Medulla oblongata (tissue), 1 donor: ENCODE data around the gene SELENOP.

ENCODE experiments used
- DNase-seq: peaks from one replicate; pipeline ENCODE4 v3.0.0-alpha.2; 2015; ENCODE audit errors: extremely low spot score

The SELENOP gene

GRCh38 chr5:42798284-42799240, 13.1 kb downstream of the SELENOP start:
- DNase-seq = no peak

GRCh38 chr5:42791151-42791550, 20.5 kb downstream of the SELENOP start:
- no peak for DNase-seq

- no peak for DNase-seq
Measured at GRCh38 chr5:42787845-42788244, 23.8 kb downstream of the SELENOP start.

GRCh38 chr5:42787073-42787472, 24.6 kb downstream of the SELENOP start:
- no peak for DNase-seq

- DNase-seq = no peak
Measured at GRCh38 chr5:42785756-42786155, 25.9 kb downstream of the SELENOP start.

GRCh38 chr5:42784132-42784531, 27.6 kb downstream of the SELENOP start:
- no peak for DNase-seq

GRCh38 chr5:42781584-42781983, 30.1 kb downstream of the SELENOP start:
- no peak for DNase-seq

GRCh38 chr5:42779083-42779482, 32.6 kb downstream of the SELENOP start:
- DNase-seq = no peak

- no peak for DNase-seq
Measured at GRCh38 chr5:42772265-42772993, 39.3 kb downstream of the SELENOP start.

GRCh38 chr5:42770003-42770402, 41.7 kb downstream of the SELENOP start:
- DNase-seq = no peak

GRCh38 chr5:42768106-42768504, 43.6 kb downstream of the SELENOP start:
- no peak for DNase-seq

GRCh38 chr5:42767491-42768105, 44.1 kb downstream of the SELENOP start:
- peak; percentile 66 for DNase-seq

- DNase-seq = no peak
Measured at GRCh38 chr5:42761791-42762190, 49.9 kb downstream of the SELENOP start.

- no peak for DNase-seq
Measured at GRCh38 chr5:42760426-42760825, 51.3 kb downstream of the SELENOP start.

GRCh38 chr5:42759456-42759855, 52.2 kb downstream of the SELENOP start:
- DNase-seq = no peak

- peak; percentile 23 for DNase-seq
Measured at GRCh38 chr5:42756606-42757601, 54.8 kb downstream of the SELENOP start, which contains the start of gene CCDC152. CCDC152 (plus strand) TSS chr5:42756818; CDS start chr5:42759122, 2,304 bp downstream.

GRCh38 chr5:42753099-42753498, 58.6 kb downstream of the SELENOP start:
- no peak for DNase-seq

GRCh38 chr5:42751044-42751443, 60.6 kb downstream of the SELENOP start:
- DNase-seq = no peak

- no peak for DNase-seq
Measured at GRCh38 chr5:42750507-42750906, 61.2 kb downstream of the SELENOP start.
